SK-N-SH (cell line): ENCODE results near the gene KIF21B. TPM values are rescaled to one million over a fixed set of nuclear protein-coding genes. Genes with fewer than 3 reads are reported as not detected.

Experiments used
- CTCF ChIA-PET: fragments of 300-600, 350-600 bp; formaldehyde crosslinking; extraction: SDS; loops from one replicate; lab custom pipeline; 2021; lab: Yijun Ruan, JAX
- POLR2A ChIA-PET: fragments of 350-600 bp; sonication (Branson Sonifier 250); formaldehyde crosslinking; extraction: SDS; loops from one replicate; lab custom pipeline; 2020; ENCODE audit warnings: antibody characterized with exemption, inconsistent platforms; lab: Yijun Ruan, JAX
- DNase-seq: peaks from one replicate; pipeline ENCODE4 v3.0.0; 2012
- H2AFZ ChIP-seq: fragments of 200-600 bp; sonication (generic); 2 replicates; pipeline ENCODE4 v1.8.1; 2016; ENCODE audit warnings: antibody characterized with exemption, mild to moderate bottlenecking, low read depth
- H3F3A ChIP-seq: fragments of 200-600 bp; sonication (generic); replicated peaks from 2 replicates; pipeline ENCODE3; 2016; ENCODE audit warnings: antibody characterized with exemption, mild to moderate bottlenecking; ENCODE audit not compliant: insufficient read depth
- H3K27ac ChIP-seq, 2 experiments: fragments of 200-500 bp in 1 of 2; fragments of 200-600 bp in 1 of 2; sonication (Bioruptor generic) in 1 of 2; sonication (generic), shearing (Covaris generic) in 1 of 2; 2 replicates each; pipeline versions ENCODE4 v1.5.1 to v1.6.1; 2014 to 2016; ENCODE audit warnings: low read depth in 2 of 2, inconsistent platforms in 1 of 2, low read length in 1 of 2, mild to moderate bottlenecking in 1 of 2, mixed read lengths in 1 of 2
- H3K27me3 ChIP-seq: fragments of 200-600 bp; sonication (generic), shearing (Covaris generic); 2 replicates; pipeline ENCODE4 v1.6.1; 2016; ENCODE audit warnings: mixed run types; ENCODE audit not compliant: insufficient read depth
- H3K36me3 ChIP-seq, 2 experiments: fragments of 200-500 bp in 1 of 2; fragments of 200-600 bp in 1 of 2; sonication (Bioruptor generic) in 1 of 2; sonication (generic) in 1 of 2; replicated peaks in 1 of 2; 2 replicates each; pipeline versions ENCODE3 to v1.5.1; 2014 to 2016; ENCODE audit warnings: low read length in 1 of 2, mild to moderate bottlenecking in 1 of 2; ENCODE audit not compliant: insufficient read depth in 2 of 2, control insufficient read depth in 1 of 2
- H3K4me1 ChIP-seq, 2 experiments: fragments of 200-500 bp in 1 of 2; fragments of 200-600 bp in 1 of 2; sonication (Bioruptor generic) in 1 of 2; sonication (generic), shearing (Covaris generic) in 1 of 2; 2 replicates each; pipeline versions ENCODE4 v1.5.1 to v1.6.1; 2014 to 2016; ENCODE audit warnings: low read depth in 1 of 2, low read length in 1 of 2, mixed run types in 1 of 2; ENCODE audit not compliant: insufficient read depth in 2 of 2, control insufficient read depth in 1 of 2
- H3K4me2 ChIP-seq: fragments of 200-600 bp; sonication (generic), shearing (Covaris generic); 2 replicates; pipeline ENCODE4 v1.6.1; 2017; ENCODE audit warnings: mixed run types
- H3K4me3 ChIP-seq, 2 experiments: fragments of 200-500 bp in 1 of 2; fragments of 200-600 bp in 1 of 2; sonication (Bioruptor generic) in 1 of 2; sonication (generic), shearing (Covaris generic) in 1 of 2; 2 replicates each; pipeline versions ENCODE4 v1.5.1 to v1.8.1; 2014 to 2016; ENCODE audit warnings: low read depth in 2 of 2, inconsistent platforms in 1 of 2, low read length in 1 of 2, mild to moderate bottlenecking in 1 of 2, mixed read lengths in 1 of 2, moderate library complexity in 1 of 2
- H3K79me2 ChIP-seq: fragments of 200-600 bp; sonication (generic); 2 replicates; pipeline ENCODE4 v1.8.1; 2017; ENCODE audit warnings: mild to moderate bottlenecking; ENCODE audit not compliant: insufficient read depth
- H3K9ac ChIP-seq: fragments of 200-600 bp; sonication (generic); 2 replicates; pipeline ENCODE4 v1.6.1; 2017; ENCODE audit warnings: mixed run types
- H3K9me2 ChIP-seq: fragments of 200-600 bp; sonication (generic); 2 replicates; pipeline ENCODE4 v1.6.1; 2017; ENCODE audit warnings: mixed run types
- H3K9me3 ChIP-seq: fragments of 200-600 bp; sonication (generic); 2 replicates; pipeline ENCODE4 v1.6.1; 2017; ENCODE audit warnings: mixed run types, mild to moderate bottlenecking, moderate library complexity
- H4K20me1 ChIP-seq: fragments of 200-600 bp; sonication (generic); 2 replicates; pipeline ENCODE4 v1.6.1; 2017; ENCODE audit warnings: mild to moderate bottlenecking, mixed run types; ENCODE audit not compliant: insufficient read depth
- CHD2 ChIP-seq: fragments of 150-350 bp; IDR thresholded peaks from 2 replicates; pipeline ENCODE4 v1.6.1; 2018; ENCODE audit warnings: low read length; ENCODE audit not compliant: partially characterized antibody
- EZH2phosphoT487 ChIP-seq: fragments of 200-600 bp; sonication (generic); IDR thresholded peaks from 2 replicates; pipeline ENCODE4 v1.6.1; 2017; ENCODE audit warnings: low read depth, mixed run types, mild to moderate bottlenecking, antibody characterized with exemption, moderate library complexity, borderline replicate concordance
- FOSL2 ChIP-seq: IDR thresholded peaks from 2 replicates; pipeline ENCODE4 v1.4.0; 2012; ENCODE audit warnings: low read depth, mild to moderate bottlenecking, moderate library complexity, borderline replicate concordance
- FOXJ3 ChIP-seq: sonication (generic); formaldehyde crosslinking; IDR thresholded peaks from 2 replicates; pipeline ENCODE4 v1.5.1; 2020; ENCODE audit warnings: mild to moderate bottlenecking, missing genetic modification reagents
- GABPA ChIP-seq: IDR thresholded peaks from 2 replicates; pipeline ENCODE4 v1.4.0; 2012; ENCODE audit warnings: low read depth, mild to moderate bottlenecking
- GATA2 ChIP-seq: sonication (generic); formaldehyde crosslinking; IDR thresholded peaks from 2 replicates; pipeline ENCODE4 v1.5.0; 2020; ENCODE audit warnings: mild to moderate bottlenecking, missing genetic modification reagents
- IRF3 ChIP-seq: fragments of 150-350 bp; IDR thresholded peaks from 2 replicates; pipeline ENCODE4 v1.6.1; 2016; ENCODE audit warnings: mild to moderate bottlenecking, low read depth, low read length
- MXI1 ChIP-seq: IDR thresholded peaks from 2 replicates; pipeline ENCODE4 v1.6.1; 2012; ENCODE audit warnings: mild to moderate bottlenecking, low read depth, low read length, improper control_type of control experiment
- PBX3 ChIP-seq: IDR thresholded peaks from 2 replicates; pipeline ENCODE4; 2012
- POLR2AphosphoS5 ChIP-seq: IDR thresholded peaks from 2 replicates; pipeline ENCODE4 v1.6.1; 2012; ENCODE audit warnings: low read depth, low read length
- RAD21 ChIP-seq: IDR thresholded peaks from 2 replicates; pipeline ENCODE4 v1.6.1; 2012; ENCODE audit warnings: mild to moderate bottlenecking, low read length
- RXRA ChIP-seq: IDR thresholded peaks from 2 replicates; pipeline ENCODE4 v1.4.0; 2012; ENCODE audit warnings: low read depth, mild to moderate bottlenecking, borderline replicate concordance
- SIN3A ChIP-seq: IDR thresholded peaks from 2 replicates; pipeline ENCODE4 v1.6.1; 2012; ENCODE audit warnings: low read depth, mild to moderate bottlenecking, low read length, moderate library complexity, borderline replicate concordance
- SMC3 ChIP-seq: IDR thresholded peaks from 2 replicates; pipeline ENCODE4 v1.6.1; 2012; ENCODE audit warnings: low read depth, low read length, improper control_type of control experiment
- TAF1 ChIP-seq: IDR thresholded peaks from 2 replicates; pipeline ENCODE4 v1.6.1; 2012; ENCODE audit warnings: low read depth, mild to moderate bottlenecking, low read length, moderate library complexity, borderline replicate concordance
- TCF12 ChIP-seq: IDR thresholded peaks from 2 replicates; pipeline ENCODE4 v1.4.0; 2012
- TEAD4 ChIP-seq: IDR thresholded peaks from 2 replicates; pipeline ENCODE4 v1.4.0; 2012; ENCODE audit warnings: mild to moderate bottlenecking, borderline replicate concordance; ENCODE audit not compliant: insufficient read depth
- WGBS: methylation state at CpG from one replicate; pipeline ENCODE4 v1.1.6; 2017; ENCODE audit warnings: low lambda C conversion rate; 5-methylcytosine and 5-hydroxymethylcytosine counted together
- polyA plus RNA-seq, 3 experiments: library from polyadenylated mRNA; depleted of rRNA; stranded (reverse); fragments of >200 nt; gene quantifications; 2 replicates each; pipeline ENCODE4 v1.2.3, GENCODE V29; 2012
- TF ChIP-seq, protein P1 (sequence below): IDR thresholded peaks from 2 replicates; pipeline ENCODE4 v1.4.0; 2012; ENCODE audit warnings: low read depth, borderline replicate concordance

KIF21B gene
- polyA plus RNA-seq, 1 of the 3 experiments (the other 2 are of a cell fraction), result 0.26 TPM

DNA sequence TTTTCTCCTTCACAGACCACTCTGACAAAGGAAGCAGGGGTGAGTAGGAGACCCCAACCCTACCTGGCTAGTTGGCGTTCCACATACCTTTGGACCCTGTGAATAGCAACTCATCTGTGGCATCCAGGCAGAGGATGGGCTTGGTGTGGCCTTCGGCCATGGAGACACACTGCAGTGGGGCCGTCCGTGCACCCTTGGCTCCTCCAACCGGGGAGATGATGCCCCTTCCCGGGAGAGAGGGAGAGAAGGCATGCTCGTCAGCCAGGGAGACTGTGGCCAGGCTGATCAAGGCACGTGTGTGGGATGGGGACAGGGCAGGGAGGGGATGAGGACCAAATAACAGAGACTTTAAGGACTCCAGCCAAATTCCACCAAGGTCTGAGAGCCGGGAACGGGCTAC lies 42.6 kb downstream of the KIF21B start:
- no peaks in the 10 kb centered on the region for H3K9me2 ChIP-seq
- peaks cover 0 to 3% of the 10 kb centered on the region in 2 experiments; a peak in 1 of 4 replicates for H3K4me1 ChIP-seq
- H3K27me3 ChIP-seq, result no peaks in the 10 kb centered on the region
- WGBS, result 59% methylated on average over 4 of the region's 10 CpGs
- no peak overlapping the region for H2AFZ ChIP-seq
- H3K9ac ChIP-seq, result no peak overlapping the region
- H3K79me2 ChIP-seq, result no peaks in the 10 kb centered on the region
- no peak overlapping the region for H3K4me3 ChIP-seq
- CTCF ChIA-PET, result interaction anchor here (1.2 to 6.7 kb wide), 5 partner anchors 9 to 62 kb away, joined by 3 to 54 read pairs (median 10); no protein-coding TSS in a partner anchor
- no peaks in the 10 kb centered on the region for H3K9me3 ChIP-seq
- POLR2A ChIA-PET, result no interaction called here
- no peaks in the 10 kb centered on the region for H3K36me3 ChIP-seq
- no peak for TF ChIP-seq MXI1
- no peak for TF ChIP-seq TCF12
- TF ChIP-seq GABPA, result no peak
- no peak for TF ChIP-seq TEAD4
- no peak for TF ChIP-seq TAF1
- TF ChIP-seq SIN3A, result no peak
- no peak for TF ChIP-seq RXRA
- no peak for TF ChIP-seq SMC3
- TF ChIP-seq, protein P1, sequence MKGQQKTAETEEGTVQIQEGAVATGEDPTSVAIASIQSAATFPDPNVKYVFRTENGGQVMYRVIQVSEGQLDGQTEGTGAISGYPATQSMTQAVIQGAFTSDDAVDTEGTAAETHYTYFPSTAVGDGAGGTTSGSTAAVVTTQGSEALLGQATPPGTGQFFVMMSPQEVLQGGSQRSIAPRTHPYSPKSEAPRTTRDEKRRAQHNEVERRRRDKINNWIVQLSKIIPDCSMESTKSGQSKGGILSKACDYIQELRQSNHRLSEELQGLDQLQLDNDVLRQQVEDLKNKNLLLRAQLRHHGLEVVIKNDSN, result no peak
- TF ChIP-seq GATA2, result no peak
- no peak for TF ChIP-seq CHD2
- no peak for TF ChIP-seq IRF3
- TF ChIP-seq PBX3, result no peak
- no peak for TF ChIP-seq EZH2phosphoT487
- TF ChIP-seq RAD21, result no peak
- no peak for TF ChIP-seq FOSL2
- TF ChIP-seq FOXJ3 (CRISPR knock-in tag), result no peak
- TF ChIP-seq POLR2AphosphoS5, result no peak
- DNase-seq, result no peak
- H3K27ac ChIP-seq, result no peak overlapping the region
- no peak overlapping the region for H3K4me2 ChIP-seq
- H4K20me1 ChIP-seq, result no peaks in the 10 kb centered on the region
- no peaks in the 10 kb centered on the region for H3F3A ChIP-seq
